NB4 (cell line): Measurements from ENCODE around the gene ISYNA1.

ENCODE experiments used
- POLR2A ChIP-seq: IDR thresholded peaks from 2 replicates; pipeline ENCODE4 v1.6.1; 2011; ENCODE audit warnings: mild to moderate bottlenecking; ENCODE audit not compliant: insufficient read length; ENCODE audit errors: extremely low read depth
- TF ChIP-seq, protein P1 (sequence below): IDR thresholded peaks from 2 replicates; pipeline ENCODE4 v1.6.1; 2011; ENCODE audit warnings: low read depth, low read length

- TF ChIP-seq POLR2A: no peak
- TF ChIP-seq, protein P1, sequence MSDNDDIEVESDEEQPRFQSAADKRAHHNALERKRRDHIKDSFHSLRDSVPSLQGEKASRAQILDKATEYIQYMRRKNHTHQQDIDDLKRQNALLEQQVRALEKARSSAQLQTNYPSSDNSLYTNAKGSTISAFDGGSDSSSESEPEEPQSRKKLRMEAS: no peak
These were observed 19.8 kb upstream of the ISYNA1 start for GRCh38 chr19:18457483-18458331.
